GM23338 (cell line): ENCODE data around the gene CLPSL2. TPM values are rescaled to one million over a fixed set of nuclear protein-coding genes. Genes with fewer than 3 reads are reported as not detected.

Experiments used
- ATAC-seq: fragments of 200-7000 bp; cut with Tn5 transposase; 3 replicates; pipeline ENCODE4 v1.9.1; 2020
- DNase-seq: peaks from one replicate; pipeline ENCODE4 v3.0.0-alpha.2; 2015; ENCODE audit warnings: low spot score
- H2AFZ ChIP-seq: fragments of 200-600 bp; sonication (generic); 2 replicates; pipeline ENCODE4 v1.8.0; 2016; ENCODE audit warnings: antibody characterized with exemption, mild to moderate bottlenecking, moderate library complexity
- H3F3A ChIP-seq: fragments of 200-600 bp; sonication (generic); replicated peaks from 2 replicates; pipeline ENCODE4 v1.8.0; 2017; ENCODE audit warnings: antibody characterized with exemption, mixed run types, low read depth
- H3K27ac ChIP-seq: fragments of 200-600 bp; sonication (generic); 2 replicates; pipeline ENCODE4 v1.6.1; 2016; ENCODE audit warnings: low read depth
- H3K27me3 ChIP-seq: fragments of 200-600 bp; sonication (generic); 2 replicates; pipeline ENCODE4 v1.8.0; 2016; ENCODE audit warnings: mild to moderate bottlenecking, mixed run types, moderate library complexity; ENCODE audit not compliant: insufficient read depth
- H3K36me3 ChIP-seq: fragments of 200-600 bp; sonication (generic); 2 replicates; pipeline ENCODE4 v1.8.0; 2016; ENCODE audit warnings: mild to moderate bottlenecking; ENCODE audit not compliant: insufficient read depth
- H3K4me1 ChIP-seq: fragments of 200-600 bp; sonication (generic); 2 replicates; pipeline ENCODE4 v1.8.0; 2016; ENCODE audit warnings: mild to moderate bottlenecking, moderate library complexity; ENCODE audit not compliant: insufficient read depth
- H3K4me2 ChIP-seq: fragments of 200-600 bp; sonication (generic); 2 replicates; pipeline ENCODE4 v1.7.1; 2017; ENCODE audit warnings: mixed run types
- H3K4me3 ChIP-seq: fragments of 200-600 bp; sonication (generic); 2 replicates; pipeline ENCODE4 v1.6.1; 2016; ENCODE audit warnings: mixed run types
- H3K79me2 ChIP-seq: fragments of 200-600 bp; sonication (generic); replicated peaks from 2 replicates; pipeline ENCODE4 v1.8.0; 2017; ENCODE audit warnings: mild to moderate bottlenecking; ENCODE audit not compliant: insufficient read depth
- H3K9me2 ChIP-seq: fragments of 200-600 bp; sonication (generic); 2 replicates; pipeline ENCODE4 v1.8.0; 2017; ENCODE audit not compliant: insufficient read depth
- H4K20me1 ChIP-seq: fragments of 200-600 bp; sonication (generic); replicated peaks from 2 replicates; pipeline ENCODE4 v1.8.0; 2017; ENCODE audit warnings: mild to moderate bottlenecking; ENCODE audit not compliant: insufficient read depth
- H3K27ac Mint-ChIP-seq: 2 replicates; pipeline ENCODE4 v1.8.0; 2020; ENCODE audit warnings: inconsistent platforms, mild to moderate bottlenecking, moderate library complexity, mixed read lengths
- H3K27me3 Mint-ChIP-seq: 3 replicates; pipeline ENCODE4 v1.8.0; 2022; ENCODE audit warnings: low read depth, mild to moderate bottlenecking, moderate library complexity, mixed read lengths, inconsistent platforms; ENCODE audit not compliant: insufficient read depth, poor library complexity
- H3K36me3 Mint-ChIP-seq: 3 replicates; pipeline ENCODE4 v1.8.0; 2021; ENCODE audit warnings: low read depth, mild to moderate bottlenecking, inconsistent platforms, moderate library complexity, mixed read lengths
- H3K4me1 Mint-ChIP-seq: 3 replicates; pipeline ENCODE4 v1.8.0; 2020; ENCODE audit warnings: mild to moderate bottlenecking, inconsistent platforms, mixed read lengths
- H3K4me3 Mint-ChIP-seq: 3 replicates; pipeline ENCODE4 v1.8.0; 2021; ENCODE audit warnings: moderate library complexity, mild to moderate bottlenecking, inconsistent platforms, mixed read lengths
- H3K9me3 Mint-ChIP-seq: 3 replicates; pipeline ENCODE4 v1.8.0; 2020; ENCODE audit warnings: moderate library complexity, mild to moderate bottlenecking, inconsistent platforms, mixed read lengths
- CREB1 ChIP-seq: fragments of 250-450 bp; sonication (Bioruptor Pico); IDR thresholded peaks from 2 replicates; pipeline ENCODE4 v1.5.0; 2020; ENCODE audit warnings: low read depth, mild to moderate bottlenecking, moderate library complexity
- EZH2 ChIP-seq: fragments of 200-600 bp; sonication (generic); IDR thresholded peaks from one replicate; pipeline ENCODE4 v1.8.0; 2017; ENCODE audit warnings: antibody characterized with exemption, mild to moderate bottlenecking, low read depth; ENCODE audit not compliant: unreplicated experiment
- EZH2phosphoT487 ChIP-seq: fragments of 200-600 bp; sonication (generic); IDR thresholded peaks from one replicate; pipeline ENCODE4 v1.8.1; 2018; ENCODE audit warnings: antibody characterized with exemption; ENCODE audit not compliant: unreplicated experiment
- JUNB ChIP-seq: IDR thresholded peaks from one replicate; pipeline ENCODE4 v1.6.1; 2016; ENCODE audit warnings: antibody characterized with exemption; ENCODE audit not compliant: unreplicated experiment
- NANOG ChIP-seq: IDR thresholded peaks from 2 replicates; pipeline ENCODE4 v1.6.1; 2016; ENCODE audit warnings: antibody characterized with exemption, borderline replicate concordance
- POLR2AphosphoS5 ChIP-seq: IDR thresholded peaks from 2 replicates; pipeline ENCODE4 v1.6.1; 2016; ENCODE audit warnings: antibody characterized with exemption, low read depth
- STAT1 ChIP-seq: IDR thresholded peaks from one replicate; pipeline ENCODE4 v1.6.1; 2016; ENCODE audit warnings: antibody characterized with exemption; ENCODE audit not compliant: unreplicated experiment
- ZNF114 ChIP-seq: fragments of 250-450 bp; sonication (Bioruptor Pico); IDR thresholded peaks from 2 replicates; pipeline ENCODE4 v1.5.0; 2020; ENCODE audit warnings: mild to moderate bottlenecking, moderate library complexity
- polyA plus RNA-seq: library from polyadenylated mRNA; unstranded; fragments of >200 nt; fragmentation: Nextera tagmentation; extraction: Ambion mirVana; gene quantifications from 2 replicates; pipeline ENCODE4 v1.2.1, GENCODE V29; 2016
- total RNA-seq: library from RNA; depleted of rRNA; stranded (reverse); fragments of >200 nt; shearing (Covaris generic); gene quantifications from 2 replicates; pipeline ENCODE4 v1.2.3, GENCODE V29; 2014
- TF ChIP-seq, protein P1 (sequence below), 2 experiments: fragments of 200-600 bp in 1 of 2; sonication (generic) in 1 of 2; conservative IDR thresholded peaks; 2 replicates each; pipeline versions ENCODE4 v1.5.1 to v1.6.1; 2016 to 2017; ENCODE audit warnings: antibody characterized with exemption in 2 of 2, low read depth in 2 of 2, mild to moderate bottlenecking in 2 of 2, moderate library complexity in 1 of 2
- TF ChIP-seq, protein P2 (sequence below): IDR thresholded peaks from 2 replicates; pipeline ENCODE4 v1.6.1; 2016; ENCODE audit warnings: antibody characterized with exemption
- TF ChIP-seq, protein P3 (sequence below): IDR thresholded peaks from one replicate; pipeline ENCODE4 v1.6.1; 2018; ENCODE audit warnings: antibody characterized with exemption; ENCODE audit not compliant: unreplicated experiment

Gene CLPSL2
- total and polyA plus RNA-seq, 2 experiments from 2014 or later, result 2.9 to 3.1 TPM

DNA sequence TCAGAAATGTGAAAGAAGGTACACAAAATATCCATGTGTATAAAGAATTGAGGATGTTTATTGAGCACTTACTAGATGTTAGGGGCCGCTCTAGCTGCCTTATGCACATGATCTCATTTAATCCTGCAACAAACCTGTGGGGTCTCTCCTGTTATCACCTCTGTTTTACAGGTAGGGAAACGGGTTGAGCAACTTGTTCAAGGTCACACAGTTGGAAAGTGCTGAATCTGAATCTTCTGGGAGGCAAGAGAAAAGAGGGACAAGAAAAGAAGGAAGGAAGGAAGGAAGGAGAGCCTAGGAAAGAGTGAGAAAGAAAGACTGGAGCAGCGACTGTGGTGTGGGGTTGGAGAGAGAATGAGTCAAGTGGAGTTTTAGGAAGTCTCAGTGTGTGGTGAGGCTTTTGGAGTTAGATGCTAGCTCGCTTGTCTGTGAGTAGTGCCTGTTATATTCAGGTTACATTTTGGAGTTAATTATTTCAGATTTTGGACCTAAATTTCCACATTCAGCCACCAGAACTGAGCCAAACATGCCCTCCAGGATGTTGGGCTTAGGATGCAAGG is 12.1 kb downstream of the CLPSL2 start (continued):
- TF ChIP-seq, protein P1, sequence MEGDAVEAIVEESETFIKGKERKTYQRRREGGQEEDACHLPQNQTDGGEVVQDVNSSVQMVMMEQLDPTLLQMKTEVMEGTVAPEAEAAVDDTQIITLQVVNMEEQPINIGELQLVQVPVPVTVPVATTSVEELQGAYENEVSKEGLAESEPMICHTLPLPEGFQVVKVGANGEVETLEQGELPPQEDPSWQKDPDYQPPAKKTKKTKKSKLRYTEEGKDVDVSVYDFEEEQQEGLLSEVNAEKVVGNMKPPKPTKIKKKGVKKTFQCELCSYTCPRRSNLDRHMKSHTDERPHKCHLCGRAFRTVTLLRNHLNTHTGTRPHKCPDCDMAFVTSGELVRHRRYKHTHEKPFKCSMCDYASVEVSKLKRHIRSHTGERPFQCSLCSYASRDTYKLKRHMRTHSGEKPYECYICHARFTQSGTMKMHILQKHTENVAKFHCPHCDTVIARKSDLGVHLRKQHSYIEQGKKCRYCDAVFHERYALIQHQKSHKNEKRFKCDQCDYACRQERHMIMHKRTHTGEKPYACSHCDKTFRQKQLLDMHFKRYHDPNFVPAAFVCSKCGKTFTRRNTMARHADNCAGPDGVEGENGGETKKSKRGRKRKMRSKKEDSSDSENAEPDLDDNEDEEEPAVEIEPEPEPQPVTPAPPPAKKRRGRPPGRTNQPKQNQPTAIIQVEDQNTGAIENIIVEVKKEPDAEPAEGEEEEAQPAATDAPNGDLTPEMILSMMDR (conservative IDR thresholded peaks at IDR 0.05; ENCODE audit: low read depth in 2 of 2), result no peak
- TF ChIP-seq, protein P2, sequence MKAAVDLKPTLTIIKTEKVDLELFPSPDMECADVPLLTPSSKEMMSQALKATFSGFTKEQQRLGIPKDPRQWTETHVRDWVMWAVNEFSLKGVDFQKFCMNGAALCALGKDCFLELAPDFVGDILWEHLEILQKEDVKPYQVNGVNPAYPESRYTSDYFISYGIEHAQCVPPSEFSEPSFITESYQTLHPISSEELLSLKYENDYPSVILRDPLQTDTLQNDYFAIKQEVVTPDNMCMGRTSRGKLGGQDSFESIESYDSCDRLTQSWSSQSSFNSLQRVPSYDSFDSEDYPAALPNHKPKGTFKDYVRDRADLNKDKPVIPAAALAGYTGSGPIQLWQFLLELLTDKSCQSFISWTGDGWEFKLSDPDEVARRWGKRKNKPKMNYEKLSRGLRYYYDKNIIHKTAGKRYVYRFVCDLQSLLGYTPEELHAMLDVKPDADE, result no peak
- TF ChIP-seq CREB1 (no peak), JUNB (no peak), EZH2phosphoT487 (no peak), ZNF114 (CRISPR knock-in tag) (no peak), STAT1 (no peak), POLR2AphosphoS5 (no peak), EZH2 (no peak)
- TF ChIP-seq, protein P3, sequence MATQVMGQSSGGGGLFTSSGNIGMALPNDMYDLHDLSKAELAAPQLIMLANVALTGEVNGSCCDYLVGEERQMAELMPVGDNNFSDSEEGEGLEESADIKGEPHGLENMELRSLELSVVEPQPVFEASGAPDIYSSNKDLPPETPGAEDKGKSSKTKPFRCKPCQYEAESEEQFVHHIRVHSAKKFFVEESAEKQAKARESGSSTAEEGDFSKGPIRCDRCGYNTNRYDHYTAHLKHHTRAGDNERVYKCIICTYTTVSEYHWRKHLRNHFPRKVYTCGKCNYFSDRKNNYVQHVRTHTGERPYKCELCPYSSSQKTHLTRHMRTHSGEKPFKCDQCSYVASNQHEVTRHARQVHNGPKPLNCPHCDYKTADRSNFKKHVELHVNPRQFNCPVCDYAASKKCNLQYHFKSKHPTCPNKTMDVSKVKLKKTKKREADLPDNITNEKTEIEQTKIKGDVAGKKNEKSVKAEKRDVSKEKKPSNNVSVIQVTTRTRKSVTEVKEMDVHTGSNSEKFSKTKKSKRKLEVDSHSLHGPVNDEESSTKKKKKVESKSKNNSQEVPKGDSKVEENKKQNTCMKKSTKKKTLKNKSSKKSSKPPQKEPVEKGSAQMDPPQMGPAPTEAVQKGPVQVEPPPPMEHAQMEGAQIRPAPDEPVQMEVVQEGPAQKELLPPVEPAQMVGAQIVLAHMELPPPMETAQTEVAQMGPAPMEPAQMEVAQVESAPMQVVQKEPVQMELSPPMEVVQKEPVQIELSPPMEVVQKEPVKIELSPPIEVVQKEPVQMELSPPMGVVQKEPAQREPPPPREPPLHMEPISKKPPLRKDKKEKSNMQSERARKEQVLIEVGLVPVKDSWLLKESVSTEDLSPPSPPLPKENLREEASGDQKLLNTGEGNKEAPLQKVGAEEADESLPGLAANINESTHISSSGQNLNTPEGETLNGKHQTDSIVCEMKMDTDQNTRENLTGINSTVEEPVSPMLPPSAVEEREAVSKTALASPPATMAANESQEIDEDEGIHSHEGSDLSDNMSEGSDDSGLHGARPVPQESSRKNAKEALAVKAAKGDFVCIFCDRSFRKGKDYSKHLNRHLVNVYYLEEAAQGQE, result no peak

DNA sequence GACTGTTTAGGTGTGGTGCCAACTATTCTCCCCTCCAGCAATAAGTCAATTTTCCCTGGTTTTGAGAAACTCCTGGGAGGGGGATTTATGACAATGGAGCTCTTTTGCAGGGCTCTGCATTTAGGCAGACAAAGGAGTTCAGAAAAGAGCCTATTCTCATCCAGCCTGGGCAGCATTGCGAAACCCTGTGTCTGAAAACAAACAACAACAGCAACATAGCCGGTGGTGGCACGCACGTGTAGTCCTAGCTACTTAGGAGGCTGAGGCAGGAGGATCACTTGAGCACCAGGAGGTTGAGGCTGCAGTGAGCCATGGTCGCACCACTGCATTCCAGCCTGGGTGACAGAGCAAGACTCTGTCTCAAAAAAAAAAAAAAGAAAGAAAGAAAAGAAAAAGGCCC is 14.3 kb downstream of the CLPSL2 start:
- no peaks in the 10 kb centered on the region; the same call in 1 of the 2 replicates for H3F3A ChIP-seq
- peaks cover 4% of the 10 kb centered on the region for H3K27me3 Mint-ChIP-seq
- peaks cover 3% of the 10 kb centered on the region; the same call in 2 of the 3 replicates for H3K4me1 Mint-ChIP-seq
- H3K4me3 ChIP-seq, result no peak overlapping the region
- no peaks in the 10 kb centered on the region for H3K79me2 ChIP-seq
- H3K27me3 ChIP-seq, result no peaks in the 10 kb centered on the region
- peaks cover 6% of the 10 kb centered on the region; the same call in 1 of the 2 replicates for H3K4me1 ChIP-seq
- ATAC-seq (no peak), DNase-seq (no peak)
- H3K9me3 Mint-ChIP-seq, result no peaks in the 10 kb centered on the region
- no peaks in the 10 kb centered on the region for H3K36me3 Mint-ChIP-seq
- no peak overlapping the region for H3K4me3 Mint-ChIP-seq
- no peak overlapping the region; the same call in 1 of the 2 replicates for H2AFZ ChIP-seq
- H3K4me2 ChIP-seq, result no peak overlapping the region
- no peak overlapping the region for H3K27ac ChIP-seq
- no peaks in the 10 kb centered on the region for H4K20me1 ChIP-seq
- H3K27ac Mint-ChIP-seq, result no peak overlapping the region
- H3K36me3 ChIP-seq, result no peaks in the 10 kb centered on the region
- H3K9me2 ChIP-seq, result peaks cover 14% of the 10 kb centered on the region; the same call in 1 of the 2 replicates
- TF ChIP-seq NANOG, result no peak
- TF ChIP-seq EZH2, result no peak
- TF ChIP-seq ZNF114 (CRISPR knock-in tag), result no peak
- TF ChIP-seq STAT1, result no peak
- TF ChIP-seq, protein P1 (conservative IDR thresholded peaks at IDR 0.05; ENCODE audit: low read depth in 2 of 2), result no peak
- TF ChIP-seq, protein P2, result no peak
- no peak for TF ChIP-seq POLR2AphosphoS5
- no peak for TF ChIP-seq CREB1
- TF ChIP-seq JUNB, result no peak
- TF ChIP-seq, protein P3, result no peak
- no peak for TF ChIP-seq EZH2phosphoT487
